HFFc6 (cell line): ENCODE data around the gene CMC2. TPM values are rescaled to one million over a fixed set of nuclear protein-coding genes. Genes with fewer than 3 reads are reported as not detected.

Experiments
- DNase-seq: peaks from one replicate; pipeline ENCODE4 v3.0.0-alpha.2; 2018
- H3K27ac Mint-ChIP-seq: 2 replicates; pipeline ENCODE4 v1.8.0; 2020; ENCODE audit warnings: mild to moderate bottlenecking, mixed read lengths
- H3K27me3 Mint-ChIP-seq: 2 replicates; pipeline ENCODE4 v1.8.0; 2021; ENCODE audit warnings: mild to moderate bottlenecking, moderate library complexity, mixed read lengths; ENCODE audit not compliant: insufficient read depth
- H3K36me3 Mint-ChIP-seq: 2 replicates; pipeline ENCODE4 v1.8.0; 2021; ENCODE audit warnings: low read depth, mixed read lengths
- H3K4me1 Mint-ChIP-seq: 2 replicates; pipeline ENCODE4 v1.8.0; 2020; ENCODE audit warnings: low read depth, mixed read lengths
- H3K4me3 Mint-ChIP-seq: 2 replicates; pipeline ENCODE4 v1.8.0; 2020; ENCODE audit warnings: mild to moderate bottlenecking, moderate library complexity, mixed read lengths
- H3K9me3 Mint-ChIP-seq: 2 replicates; pipeline ENCODE4 v1.8.0; 2020; ENCODE audit warnings: mild to moderate bottlenecking, mixed read lengths
- CTCF ChIP-seq: fragments of 200-600 bp; sonication (generic); IDR thresholded peaks from 2 replicates; pipeline ENCODE4 v1.5.0; 2021; ENCODE audit warnings: antibody characterized with exemption, mild to moderate bottlenecking
- long read RNA-seq: library from polyadenylated mRNA; unstranded; transcript quantifications from one replicate; pipeline ENCODE4 v2.0.0, GENCODE V29; 2019
- total RNA-seq, 6 experiments: library from RNA; stranded (reverse); fragmentation: NEBNext Ultra II Directional; extraction: Animal tissue kit (Norgen Biotek cat#: 25700); gene quantifications; 2 replicates in 1 of 6; 3 replicates in 5 of 6; pipeline ENCODE4 v1.2.3, GENCODE V29; 2021

CMC2 gene
- 10 to 100 TPM; 64.7 to 82.7 (median 74.8) TPM for total RNA-seq
- long read RNA-seq, full-length matches to known transcripts: 21 of 36 reads
- long read RNA-seq, partial matches to known transcripts: 0 of 36 reads
- long read RNA-seq, other reads (novel, unspliced or antisense): 15 of 36 reads

GRCh38 chr16:81006813-81007695, at the start of gene CMC2, which contains the start of gene CENPN:
Gene CMC2, minus strand, starts transcription at chr16:81006885. Its CDS starts 9,491 bp downstream, at chr16:80997394.
Gene CENPN, plus strand, starts transcription at chr16:81007214. Its CDS starts 4,726 bp downstream, at chr16:81011940.
- peaks cover 61% of the 10 kb centered on the region for H3K4me1 Mint-ChIP-seq
- TF ChIP-seq CTCF: peak; percentile 31; the same call in 1 of the 2 replicates

GRCh38 chr16:81053761-81054160, 47.1 kb upstream of the CMC2 start:
- no peak overlapping the region for H3K27ac Mint-ChIP-seq
- DNase-seq: no peak
- no peak overlapping the region for H3K4me3 Mint-ChIP-seq

More at GRCh38 chr16:81006813-81007695, at the start of gene CMC2, which contains the start of gene CENPN:
- peaks cover 3% of the 10 kb centered on the region for H3K27me3 Mint-ChIP-seq
- H3K9me3 Mint-ChIP-seq: no peaks in the 10 kb centered on the region
- peak; percentile 99 for DNase-seq
- H3K4me3 Mint-ChIP-seq: peak within 1 kb of the TSS; percentile 93
- H3K36me3 Mint-ChIP-seq: peaks cover 21% of the 10 kb centered on the region; the same call in 1 of the 2 replicates
- peak within 1 kb of the TSS; percentile 100 for H3K27ac Mint-ChIP-seq

GRCh38 chr16:81042821-81043220, 36.1 kb upstream of the CMC2 start:
- Mint-ChIP-seq H3K27me3 (peaks cover 2% of the 10 kb centered on the region; the same call in 1 of the 2 replicates), H3K27ac (no peak overlapping the region), H3K9me3 (no peaks in the 10 kb centered on the region), H3K36me3 (peaks cover 42% of the 10 kb centered on the region), H3K4me1 (peaks cover 5% of the 10 kb centered on the region; the same call in 1 of the 2 replicates), H3K4me3 (no peak overlapping the region)
- TF ChIP-seq CTCF: no peak
- no peak for DNase-seq

More at GRCh38 chr16:81053761-81054160, 47.1 kb upstream of the CMC2 start:
- peaks cover 15% of the 10 kb centered on the region for H3K36me3 Mint-ChIP-seq
- H3K27me3 Mint-ChIP-seq: peaks cover 5% of the 10 kb centered on the region; the same call in 1 of the 2 replicates
- H3K4me1 Mint-ChIP-seq: no peaks in the 10 kb centered on the region; the same call in 1 of the 2 replicates
- peaks cover 17% of the 10 kb centered on the region for H3K9me3 Mint-ChIP-seq
- TF ChIP-seq CTCF: no peak

- Mint-ChIP-seq H3K9me3 (no peaks in the 10 kb centered on the region), H3K36me3 (peaks cover 42% of the 10 kb centered on the region), H3K27me3 (peaks cover 2% of the 10 kb centered on the region; the same call in 1 of the 2 replicates), H3K4me3 (no peak overlapping the region), H3K27ac (no peak overlapping the region), H3K4me1 (peaks cover 14% of the 10 kb centered on the region)
- DNase-seq: no peak
- TF ChIP-seq CTCF: no peak
These were observed 35.0 kb upstream of the CMC2 start for GRCh38 chr16:81041696-81042095.

GRCh38 chr16:81040842-81041241, 34.2 kb upstream of the CMC2 start:
- H3K36me3 Mint-ChIP-seq: peaks cover 42% of the 10 kb centered on the region
- H3K27me3 Mint-ChIP-seq: peaks cover 2% of the 10 kb centered on the region; the same call in 1 of the 2 replicates
- H3K27ac Mint-ChIP-seq: no peak overlapping the region
- H3K4me1 Mint-ChIP-seq: peaks cover 17% of the 10 kb centered on the region
- H3K9me3 Mint-ChIP-seq: no peaks in the 10 kb centered on the region
- H3K4me3 Mint-ChIP-seq: no peak overlapping the region
- TF ChIP-seq CTCF: no peak
- DNase-seq: no peak
